ENCODE measurements around the gene RALY. TPM values are rescaled to one million over a fixed set of nuclear protein-coding genes. Genes with fewer than 3 reads are reported as not detected.

RALY gene
- total RNA-seq, 1 experiment from 2014 or later = 164 TPM

DNA sequence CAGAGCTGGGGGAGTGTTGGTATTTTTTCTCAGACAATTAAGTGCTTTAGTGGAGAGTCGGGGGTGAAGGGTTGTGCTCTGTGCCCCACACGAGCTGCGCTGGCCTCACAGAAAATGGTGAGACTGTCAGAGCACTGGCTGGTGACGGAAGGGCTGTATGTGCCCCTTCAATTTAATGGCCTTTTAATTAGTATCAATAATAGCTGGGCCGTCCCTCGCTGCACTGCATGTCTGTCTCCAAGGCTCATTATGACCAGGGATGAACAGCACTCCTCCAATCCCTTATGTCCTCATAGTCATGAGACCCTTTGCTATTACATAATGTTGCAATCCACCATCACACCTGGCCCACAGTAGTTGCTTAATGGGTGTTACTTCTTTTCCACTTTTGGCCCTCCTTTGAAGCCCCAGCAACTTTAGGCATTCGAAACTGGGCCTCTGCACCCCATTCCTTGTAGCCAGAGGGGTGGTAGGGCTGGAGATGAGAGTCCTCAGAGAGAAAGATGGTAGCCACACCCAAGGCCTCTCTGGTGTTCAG is 9.5 kb upstream of the RALY start:
- H3K27ac ChIP-seq (ENCODE audit: low read length) = no peak overlapping the region
- POLR2A ChIA-PET = no interaction called here
- H3K36me3 ChIP-seq (ENCODE audit: control insufficient read depth, insufficient read depth, low read length) = no peaks in the 10 kb centered on the region
- CTCF ChIA-PET = no interaction called here
- DNase-seq (ENCODE audit: low read depth, low spot score) (no peak), ATAC-seq (no peak)
- TF ChIP-seq, protein P1, sequence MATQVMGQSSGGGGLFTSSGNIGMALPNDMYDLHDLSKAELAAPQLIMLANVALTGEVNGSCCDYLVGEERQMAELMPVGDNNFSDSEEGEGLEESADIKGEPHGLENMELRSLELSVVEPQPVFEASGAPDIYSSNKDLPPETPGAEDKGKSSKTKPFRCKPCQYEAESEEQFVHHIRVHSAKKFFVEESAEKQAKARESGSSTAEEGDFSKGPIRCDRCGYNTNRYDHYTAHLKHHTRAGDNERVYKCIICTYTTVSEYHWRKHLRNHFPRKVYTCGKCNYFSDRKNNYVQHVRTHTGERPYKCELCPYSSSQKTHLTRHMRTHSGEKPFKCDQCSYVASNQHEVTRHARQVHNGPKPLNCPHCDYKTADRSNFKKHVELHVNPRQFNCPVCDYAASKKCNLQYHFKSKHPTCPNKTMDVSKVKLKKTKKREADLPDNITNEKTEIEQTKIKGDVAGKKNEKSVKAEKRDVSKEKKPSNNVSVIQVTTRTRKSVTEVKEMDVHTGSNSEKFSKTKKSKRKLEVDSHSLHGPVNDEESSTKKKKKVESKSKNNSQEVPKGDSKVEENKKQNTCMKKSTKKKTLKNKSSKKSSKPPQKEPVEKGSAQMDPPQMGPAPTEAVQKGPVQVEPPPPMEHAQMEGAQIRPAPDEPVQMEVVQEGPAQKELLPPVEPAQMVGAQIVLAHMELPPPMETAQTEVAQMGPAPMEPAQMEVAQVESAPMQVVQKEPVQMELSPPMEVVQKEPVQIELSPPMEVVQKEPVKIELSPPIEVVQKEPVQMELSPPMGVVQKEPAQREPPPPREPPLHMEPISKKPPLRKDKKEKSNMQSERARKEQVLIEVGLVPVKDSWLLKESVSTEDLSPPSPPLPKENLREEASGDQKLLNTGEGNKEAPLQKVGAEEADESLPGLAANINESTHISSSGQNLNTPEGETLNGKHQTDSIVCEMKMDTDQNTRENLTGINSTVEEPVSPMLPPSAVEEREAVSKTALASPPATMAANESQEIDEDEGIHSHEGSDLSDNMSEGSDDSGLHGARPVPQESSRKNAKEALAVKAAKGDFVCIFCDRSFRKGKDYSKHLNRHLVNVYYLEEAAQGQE (IDR thresholded peaks at IDR 0.05; ENCODE audit: insufficient read depth in 1 of 2, low read depth in 2 of 2, low read length in 1 of 2) = no peak
- TF ChIP-seq SIN3A (IDR thresholded peaks at IDR 0.05; ENCODE audit: borderline replicate concordance, insufficient read depth, low read depth, low read length) (no peak), TCF7L2 (IDR thresholded peaks at IDR 0.05; ENCODE audit: low read depth, low read length) (no peak), CTCF (IDR thresholded peaks at IDR 0.05) (no peak), POLR2AphosphoS5 (IDR thresholded peaks at IDR 0.05; ENCODE audit: low read depth, low read length) (no peak)
- in situ Hi-C loops (cut with HindIII; ENCODE audit: low pct_unique_long_range_greater_than_20kb, low sequenced_read_pairs) = no loop called here
- intact Hi-C loops (cut with micrococcal nuclease; ENCODE audit: unreplicated experiment) = no loop called here
- no peak overlapping the region for H3K4me3 ChIP-seq (ENCODE audit: low read depth in 2 of 2, low read length in 2 of 2)
- H3K9me3 ChIP-seq (ENCODE audit: control insufficient read depth, insufficient read depth, low read depth, low read length) = no peaks in the 10 kb centered on the region
- no TSS peak for BruUV-seq (replicated peaks)
- H3K27me3 ChIP-seq (ENCODE audit: control insufficient read depth, insufficient read depth, low read length) = no peaks in the 10 kb centered on the region
- H3K4me1 ChIP-seq (ENCODE audit: control insufficient read depth, insufficient read depth, low read length) = no peaks in the 10 kb centered on the region

GRCh38 chr20:33985280-33985679 is 8.4 kb upstream of the RALY start:
- in situ Hi-C loops (cut with HindIII; ENCODE audit: low pct_unique_long_range_greater_than_20kb, low sequenced_read_pairs) (no loop called here), intact Hi-C loops (cut with micrococcal nuclease; ENCODE audit: unreplicated experiment) (no loop called here)
- no peak for DNase-seq (ENCODE audit: low read depth, low spot score)
- Histone ChIP-seq H3K27ac (ENCODE audit: low read length) (no peak overlapping the region), H3K9me3 (ENCODE audit: control insufficient read depth, insufficient read depth, low read depth, low read length) (no peaks in the 10 kb centered on the region), H3K4me3 (ENCODE audit: low read depth in 2 of 2, low read length in 2 of 2) (no peak overlapping the region), H3K27me3 (ENCODE audit: control insufficient read depth, insufficient read depth, low read length) (no peaks in the 10 kb centered on the region), H3K4me1 (ENCODE audit: control insufficient read depth, insufficient read depth, low read length) (no peaks in the 10 kb centered on the region), H3K36me3 (ENCODE audit: control insufficient read depth, insufficient read depth, low read length) (no peaks in the 10 kb centered on the region)
- no peak for ATAC-seq
- ChIA-PET POLR2A (no interaction called here), CTCF (no interaction called here)
- BruUV-seq (replicated peaks) = no TSS peak
- TF ChIP-seq, protein P1 (IDR thresholded peaks at IDR 0.05; ENCODE audit: insufficient read depth in 1 of 2, low read depth in 2 of 2, low read length in 1 of 2) = no peak
- no peak for TF ChIP-seq TCF7L2 (IDR thresholded peaks at IDR 0.05; ENCODE audit: low read depth, low read length)
- no peak for TF ChIP-seq POLR2AphosphoS5 (IDR thresholded peaks at IDR 0.05; ENCODE audit: low read depth, low read length)
